NCI-H1092 (cell line): ENCODE measurements around the gene SLC6A18.

Source experiments
- DNase-seq: peaks from one replicate; lab custom pipeline; 2025; lab: John Stamatoyannopoulos, UW

Gene SLC6A18, protein sequence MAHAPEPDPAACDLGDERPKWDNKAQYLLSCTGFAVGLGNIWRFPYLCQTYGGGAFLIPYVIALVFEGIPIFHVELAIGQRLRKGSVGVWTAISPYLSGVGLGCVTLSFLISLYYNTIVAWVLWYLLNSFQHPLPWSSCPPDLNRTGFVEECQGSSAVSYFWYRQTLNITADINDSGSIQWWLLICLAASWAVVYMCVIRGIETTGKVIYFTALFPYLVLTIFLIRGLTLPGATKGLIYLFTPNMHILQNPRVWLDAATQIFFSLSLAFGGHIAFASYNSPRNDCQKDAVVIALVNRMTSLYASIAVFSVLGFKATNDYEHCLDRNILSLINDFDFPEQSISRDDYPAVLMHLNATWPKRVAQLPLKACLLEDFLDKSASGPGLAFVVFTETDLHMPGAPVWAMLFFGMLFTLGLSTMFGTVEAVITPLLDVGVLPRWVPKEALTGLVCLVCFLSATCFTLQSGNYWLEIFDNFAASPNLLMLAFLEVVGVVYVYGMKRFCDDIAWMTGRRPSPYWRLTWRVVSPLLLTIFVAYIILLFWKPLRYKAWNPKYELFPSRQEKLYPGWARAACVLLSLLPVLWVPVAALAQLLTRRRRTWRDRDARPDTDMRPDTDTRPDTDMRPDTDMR

DNA sequence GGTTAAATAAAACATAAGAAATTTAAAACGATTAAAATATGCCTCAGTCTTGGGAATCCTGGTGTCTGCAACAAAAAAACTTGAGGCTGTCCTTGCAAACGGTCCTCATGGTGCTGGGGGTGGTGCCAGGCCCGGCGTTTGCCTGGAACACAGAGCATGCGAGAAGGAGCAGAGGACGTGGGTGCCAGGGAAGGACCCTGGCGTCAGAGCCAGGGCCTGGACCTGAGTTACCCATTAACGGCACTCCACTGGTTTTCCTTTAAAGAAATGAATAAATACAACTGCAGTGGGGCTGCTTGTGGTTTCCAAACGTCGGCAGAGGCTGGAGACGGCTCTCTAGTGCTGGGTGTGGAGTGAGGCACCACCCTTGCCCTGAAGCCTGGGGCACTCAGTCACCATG, at the start of gene SLC6A18:
TSS of gene SLC6A18 (plus strand) at position 301 of the 400 bp plus-strand sequence. CDS start at position 398, 97 bp downstream.
- no peak for DNase-seq

DNA sequence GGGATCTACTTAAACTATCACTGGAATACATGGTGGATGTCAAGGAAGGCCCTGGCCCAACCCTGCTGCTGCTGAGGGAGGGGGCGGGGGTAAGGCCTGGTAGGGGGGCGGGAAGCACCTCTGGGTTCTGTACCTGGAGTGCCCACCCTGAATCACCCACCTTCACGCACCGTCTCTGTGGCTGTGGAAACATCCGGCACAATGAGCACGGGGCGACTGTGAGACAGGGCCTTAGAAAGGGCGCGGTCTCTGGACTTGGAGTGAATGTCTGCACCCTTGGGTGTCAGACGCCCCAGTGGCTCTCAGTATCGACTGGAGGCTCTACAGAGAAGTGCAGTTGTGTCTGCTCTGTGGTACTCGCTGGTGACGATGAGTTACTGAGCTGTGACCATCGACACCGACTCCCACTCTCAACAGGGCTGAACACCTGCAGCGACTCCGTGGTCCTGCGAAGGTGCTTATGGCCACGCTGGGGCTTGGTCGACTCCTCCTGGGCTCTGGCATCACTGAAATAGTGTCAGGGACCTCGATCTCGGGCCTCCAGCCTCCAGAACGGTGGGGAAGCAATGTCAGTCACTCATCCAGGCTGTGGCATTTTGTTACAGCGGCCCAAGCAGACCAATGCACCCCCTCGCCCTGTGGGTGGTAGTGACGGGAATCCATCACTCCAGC, 49.2 kb upstream of the SLC6A18 start:
- DNase-seq, result no peak

DNA sequence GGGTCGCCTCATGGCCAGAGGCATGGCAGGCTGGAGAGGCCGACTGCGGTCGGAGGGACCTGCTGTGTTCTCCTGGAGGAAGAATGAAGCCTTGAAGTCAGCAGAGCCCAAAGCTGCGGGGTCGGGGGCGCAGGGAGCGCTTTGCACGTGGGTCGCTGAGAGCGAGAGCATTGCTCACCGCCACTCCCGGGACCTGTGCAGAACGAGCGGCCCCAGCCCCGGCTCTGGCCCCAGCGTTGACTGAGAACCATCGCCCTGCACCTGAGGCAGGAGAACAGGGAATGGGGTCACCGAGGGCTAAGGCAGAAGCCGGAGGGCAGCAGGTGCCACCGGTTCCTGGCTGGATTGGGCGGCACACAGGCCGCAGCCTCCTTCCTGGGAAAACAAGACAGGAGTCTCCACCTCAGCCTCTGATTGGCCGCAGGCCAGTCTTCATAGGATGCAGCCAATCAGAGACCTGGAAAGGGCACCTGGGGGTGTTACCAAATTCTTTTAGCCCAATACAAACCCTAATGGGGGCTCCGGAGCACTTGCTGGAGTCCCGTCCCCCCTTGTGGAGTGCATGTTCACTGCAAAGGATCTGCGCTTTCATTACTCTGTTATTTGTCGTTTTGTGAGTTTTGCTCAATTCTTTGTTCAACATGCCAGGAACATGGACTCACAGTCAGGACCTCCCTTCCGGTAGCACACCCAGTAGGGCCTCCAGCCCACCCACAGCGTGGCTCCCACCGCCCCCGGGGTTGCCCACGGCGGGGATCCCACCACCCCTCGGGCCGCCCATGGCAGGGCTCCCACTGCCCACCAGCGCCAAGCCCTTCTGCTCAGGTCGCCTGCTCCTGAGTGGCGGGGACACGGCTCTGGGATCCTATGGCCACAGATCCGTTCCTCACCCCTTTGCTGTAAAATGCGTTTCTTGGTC, 48.4 kb upstream of the SLC6A18 start:
- DNase-seq, result no peak

DNA sequence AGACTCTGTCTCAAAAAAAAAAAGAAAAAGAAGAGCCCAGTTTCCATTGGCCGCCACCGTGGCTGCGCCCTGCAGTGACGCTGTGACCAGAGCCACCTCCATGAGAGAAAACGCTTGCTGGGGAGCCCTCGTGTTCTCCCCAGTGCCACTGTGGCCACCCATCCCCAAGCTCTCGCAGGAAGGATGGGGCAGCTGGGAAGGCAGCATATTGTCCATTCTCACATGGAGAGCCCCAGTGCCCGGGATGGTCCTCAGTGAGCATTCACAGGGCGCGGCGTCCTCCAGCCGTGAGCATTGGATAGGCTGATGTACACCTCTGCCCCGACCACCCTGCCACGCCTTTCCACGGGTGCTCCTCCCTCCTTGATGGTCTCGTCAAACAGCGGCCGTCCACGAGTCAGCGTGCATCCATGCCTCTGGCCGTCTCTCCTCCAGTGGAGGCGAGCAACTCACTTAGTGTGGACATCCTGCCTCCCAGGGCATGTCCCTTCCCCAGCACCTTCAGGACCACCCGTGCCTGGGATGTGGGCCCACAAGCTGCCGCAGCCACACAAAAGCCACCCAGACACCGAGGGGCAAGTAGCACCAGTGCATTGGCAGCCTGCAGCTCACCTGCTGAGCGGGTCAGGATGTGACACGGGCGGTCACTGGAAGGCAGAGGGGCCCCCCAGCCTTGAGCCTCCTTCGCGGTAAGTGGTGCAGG, 47.2 kb upstream of the SLC6A18 start:
- DNase-seq, result no peak

DNA sequence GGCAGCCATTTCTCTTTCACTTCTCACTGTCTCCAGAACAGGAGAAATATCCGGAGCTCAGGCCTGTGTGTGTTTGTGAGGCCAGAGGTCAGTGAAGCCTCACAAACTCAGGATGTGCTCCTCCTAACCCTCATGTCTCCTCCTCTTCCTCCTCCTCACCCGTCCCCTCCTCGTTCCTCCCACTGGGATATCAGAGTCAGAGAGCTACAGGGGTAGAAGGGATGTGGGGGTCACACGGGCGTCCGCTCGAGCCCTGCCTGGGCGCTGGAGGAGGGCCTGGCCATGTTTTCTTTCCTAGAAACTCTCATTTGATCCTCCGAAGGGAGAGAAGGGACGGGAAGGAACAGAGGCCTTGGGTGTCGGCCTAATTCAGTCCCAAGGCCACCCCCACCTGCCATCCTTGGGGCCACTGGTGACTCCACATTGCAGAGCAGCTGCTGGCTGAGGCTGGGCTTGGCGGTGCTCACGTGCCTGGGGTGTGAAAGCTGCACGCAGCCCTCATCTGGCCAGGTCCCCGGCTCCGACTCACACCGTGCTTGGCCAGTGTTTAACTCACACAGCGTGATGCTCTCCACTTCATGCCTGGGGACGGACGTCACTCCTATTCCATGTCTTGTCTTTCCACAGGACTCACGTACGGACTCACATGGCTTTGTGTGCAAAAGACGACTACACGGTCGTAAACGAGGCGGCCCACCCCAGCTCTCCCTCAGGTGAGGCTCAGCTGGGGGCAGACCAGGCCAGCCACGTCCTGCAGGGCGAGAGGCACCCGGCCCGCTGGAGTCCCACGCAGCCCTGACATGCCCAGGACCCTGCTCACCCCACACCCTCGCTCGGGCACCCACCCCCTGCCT, 46.4 kb upstream of the SLC6A18 start:
- DNase-seq, result no peak

DNA sequence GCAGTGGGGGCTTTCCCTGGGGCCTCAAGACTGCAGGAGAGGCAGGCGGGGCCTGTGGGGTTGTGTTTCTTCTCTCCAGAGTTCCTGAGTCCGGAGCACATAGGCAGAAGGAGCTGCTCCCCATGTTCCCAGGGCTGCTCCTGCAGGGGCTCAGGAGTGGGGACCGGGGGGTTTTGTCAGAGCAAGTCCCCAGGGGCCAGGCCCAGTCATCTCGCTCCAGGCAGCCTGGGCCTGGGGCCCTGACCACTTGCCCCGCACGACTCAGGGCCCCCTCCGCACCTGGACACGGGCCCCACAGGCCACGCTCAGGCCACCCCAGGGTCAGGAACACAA, 45.8 kb upstream of the SLC6A18 start:
- no peak for DNase-seq

DNA sequence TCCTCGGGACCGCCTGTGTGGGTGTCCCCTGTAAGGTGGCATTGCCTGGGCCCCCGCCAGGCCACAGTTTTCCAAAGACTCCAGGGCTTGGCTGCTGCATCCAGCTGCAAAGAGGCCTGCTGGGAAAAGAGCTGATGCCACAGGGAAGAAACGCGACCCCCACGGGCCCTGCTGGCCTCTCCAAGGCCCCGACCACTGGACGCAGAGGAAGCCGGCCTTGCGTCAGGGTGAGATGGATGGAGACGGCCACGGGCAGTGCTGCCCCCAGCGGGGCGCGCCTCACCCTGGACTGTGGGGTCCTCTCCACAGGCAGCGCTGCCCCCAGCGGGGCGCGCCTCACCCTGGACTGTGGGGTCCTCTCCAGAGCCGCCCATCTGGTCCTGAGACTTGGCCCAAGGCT, 45.1 kb upstream of the SLC6A18 start:
- DNase-seq, result no peak

DNA sequence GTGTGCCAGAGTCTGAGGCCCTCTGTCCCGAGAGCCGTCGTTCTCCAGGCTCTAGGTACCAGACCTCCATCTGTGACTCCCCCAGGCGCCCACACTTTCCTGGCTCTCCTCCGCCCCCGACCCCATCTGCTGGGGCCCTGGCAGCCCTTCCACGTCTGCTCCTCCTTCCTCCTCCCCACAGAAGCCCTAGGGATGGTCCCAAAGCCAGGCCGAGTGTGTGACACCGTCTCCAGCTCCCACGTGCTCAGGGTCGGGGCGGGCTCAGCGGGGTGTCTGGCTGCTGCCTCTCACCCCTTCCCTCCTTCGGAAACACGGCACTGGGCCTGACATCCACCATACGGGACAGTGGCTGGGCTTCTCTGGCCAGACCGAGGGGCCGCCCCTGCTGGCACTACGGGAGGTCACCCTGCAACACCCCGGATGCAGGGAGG, 44.3 kb upstream of the SLC6A18 start:
- no peak for DNase-seq

DNA sequence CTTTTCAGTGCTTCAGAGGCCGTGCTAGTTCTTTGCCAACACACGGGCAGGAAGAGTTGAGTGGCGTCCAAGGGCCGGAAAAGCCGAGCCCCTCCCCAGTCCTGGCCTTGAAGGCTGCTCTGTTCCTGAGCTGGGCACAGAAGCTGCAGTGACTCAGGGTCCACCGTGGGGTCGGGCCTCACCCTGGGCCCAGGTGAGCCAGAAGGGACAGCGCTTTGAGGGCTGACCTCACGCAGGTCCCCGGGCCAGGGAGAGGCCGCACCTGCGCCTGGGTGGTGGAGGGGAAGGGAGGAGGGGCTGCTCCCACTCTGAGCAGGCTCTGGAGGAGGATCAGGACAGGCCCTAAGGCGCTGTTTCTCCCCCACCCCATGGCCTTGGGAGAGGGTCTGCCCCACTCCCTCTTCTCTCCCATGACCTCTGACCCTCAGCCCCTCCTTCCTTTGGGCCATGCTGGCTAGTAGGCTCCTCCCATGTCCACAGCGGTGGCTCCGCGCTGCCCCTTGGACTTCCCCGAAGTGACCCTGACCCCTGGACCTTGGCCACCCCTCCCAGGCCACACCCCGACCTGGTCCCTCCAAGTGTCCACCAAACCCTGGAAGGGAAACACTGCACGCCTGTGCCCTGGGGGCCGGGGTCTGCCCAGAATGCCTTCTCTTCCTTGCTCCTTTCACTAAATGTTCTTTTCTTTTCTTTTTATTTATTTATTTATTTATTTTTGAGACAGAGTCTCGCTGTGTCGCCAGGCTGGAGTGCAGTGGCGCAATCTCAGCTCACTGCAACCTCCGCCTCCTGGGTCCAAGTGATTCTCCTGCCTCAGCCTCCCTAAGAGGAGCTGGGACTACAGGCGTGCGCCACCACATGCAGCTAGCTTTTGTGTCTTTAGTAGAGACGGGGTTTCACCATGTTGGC, 43.5 kb upstream of the SLC6A18 start:
- DNase-seq, result no peak

DNA sequence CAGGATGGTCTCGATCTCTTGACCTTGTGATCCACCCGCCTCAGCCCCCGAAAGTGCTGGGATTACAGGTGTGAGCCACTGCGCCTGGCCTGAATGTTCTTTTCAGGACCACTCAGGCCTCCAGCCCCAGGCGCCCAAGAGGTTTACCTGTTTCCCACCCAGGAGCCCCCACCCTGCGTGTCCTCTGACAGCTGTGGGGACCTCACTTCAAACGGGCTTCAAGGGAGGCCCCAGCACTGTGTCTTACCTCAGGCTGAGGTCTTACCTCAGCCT, 42.9 kb upstream of the SLC6A18 start:
- no peak for DNase-seq

DNA sequence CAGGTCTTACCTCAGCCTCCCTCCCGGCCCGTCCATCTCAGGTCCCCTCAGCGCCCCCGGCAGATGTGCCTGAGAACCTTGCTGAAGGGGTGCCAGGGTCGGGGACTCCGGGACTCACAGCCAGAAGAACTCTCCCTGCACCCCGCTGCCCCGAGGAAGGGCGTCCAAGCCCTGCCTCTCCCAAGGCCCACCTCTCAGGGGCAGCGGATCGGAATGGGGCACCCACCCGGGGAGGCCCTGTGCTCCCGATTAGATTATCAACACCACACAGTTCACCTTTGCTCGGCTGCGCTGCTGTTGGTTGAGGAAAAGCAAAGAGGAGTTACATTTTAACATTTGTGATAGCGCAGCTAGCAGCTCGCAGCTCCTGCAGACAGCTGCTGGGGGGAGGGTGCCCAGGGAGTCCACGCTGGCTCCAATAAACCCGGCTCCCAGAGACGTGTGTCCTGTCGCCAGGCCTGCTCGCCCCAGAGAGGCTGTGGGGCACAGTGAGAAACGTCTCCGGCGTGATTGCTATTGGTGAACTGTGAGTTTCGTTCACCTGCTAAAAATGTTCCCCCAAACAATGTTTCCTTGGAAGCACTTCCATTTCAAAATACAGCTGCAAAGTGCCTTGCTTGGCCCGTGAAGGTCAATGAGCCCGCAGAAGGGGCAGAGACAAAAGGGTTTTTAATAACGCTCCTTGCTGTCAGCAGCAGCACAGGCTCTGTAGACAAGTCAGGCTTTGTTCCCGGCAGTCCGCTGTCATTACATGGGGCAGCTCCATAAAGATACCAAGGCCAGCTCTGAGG, 42.4 kb upstream of the SLC6A18 start:
- no peak for DNase-seq

DNA sequence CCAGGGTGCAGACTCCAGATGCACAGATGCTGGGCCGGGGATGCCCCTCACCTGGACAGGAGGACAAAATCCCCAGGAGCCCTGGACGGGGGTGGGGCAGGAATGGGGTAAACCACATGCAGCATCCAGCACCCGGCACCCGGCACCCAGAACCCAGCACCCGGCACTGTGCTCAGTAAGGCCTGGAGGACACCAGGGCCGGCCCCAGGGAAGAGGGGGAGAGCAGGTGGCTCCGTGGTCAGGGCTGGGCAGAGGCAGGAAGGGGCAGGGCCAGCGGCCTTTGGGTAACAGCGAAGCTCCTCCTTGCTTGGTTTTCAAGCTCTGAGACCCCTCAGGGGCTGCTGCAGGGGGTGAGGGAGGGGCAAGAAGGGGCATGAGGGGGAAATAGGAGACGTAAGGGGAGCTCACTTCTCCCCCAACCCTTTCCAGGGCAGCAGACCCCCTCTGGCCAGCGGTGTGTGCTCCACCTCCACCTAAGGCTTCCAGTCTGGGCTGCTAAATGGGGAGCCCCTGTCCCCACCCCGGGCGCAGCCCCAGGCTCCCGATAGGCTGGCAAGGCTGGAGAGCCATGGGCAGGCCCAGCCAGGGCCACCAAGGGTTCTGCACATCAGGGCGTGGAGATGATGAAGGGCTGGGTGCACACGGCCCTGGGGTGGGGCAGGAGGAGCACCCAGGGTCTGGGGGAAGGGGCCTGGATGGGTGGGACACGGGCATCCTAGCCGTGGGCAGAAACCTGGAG, 41.6 kb upstream of the SLC6A18 start:
- DNase-seq, result no peak

DNA sequence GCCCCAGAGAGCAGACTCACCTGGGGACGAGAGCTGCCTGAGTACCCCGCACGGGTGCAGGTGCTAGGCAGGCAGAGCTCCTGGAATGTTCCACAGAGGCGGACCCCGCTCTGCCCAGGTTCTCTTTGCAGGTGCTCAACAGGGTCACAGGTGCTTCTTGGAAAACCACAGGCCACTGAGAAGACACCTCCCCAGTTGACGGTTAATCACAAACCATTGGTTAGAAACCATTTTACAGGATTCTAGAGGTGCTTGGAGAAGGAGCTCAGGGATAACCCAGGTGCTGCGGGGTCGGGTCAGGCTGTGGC, 41.1 kb upstream of the SLC6A18 start:
- no peak for DNase-seq

DNA sequence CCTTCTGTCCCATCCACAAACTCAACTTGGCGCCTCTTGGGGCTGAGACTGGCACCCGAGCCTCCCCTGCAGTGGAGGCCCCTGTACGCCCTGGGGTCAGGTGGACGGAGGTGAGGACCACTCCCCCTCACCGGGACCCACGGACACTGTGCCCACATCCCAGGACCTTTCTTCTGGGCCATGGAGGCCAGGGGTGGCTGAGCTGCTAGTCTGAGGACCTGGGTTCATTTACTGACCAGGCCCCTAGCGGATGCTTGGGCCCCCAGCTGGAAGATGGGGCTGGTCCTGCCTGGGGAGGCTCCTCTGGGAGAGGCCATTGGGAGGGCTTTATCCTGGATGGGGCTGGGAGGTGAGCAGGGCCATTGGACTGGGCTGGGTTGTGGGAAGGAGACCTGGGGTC, 40.7 kb upstream of the SLC6A18 start:
- no peak for DNase-seq

DNA sequence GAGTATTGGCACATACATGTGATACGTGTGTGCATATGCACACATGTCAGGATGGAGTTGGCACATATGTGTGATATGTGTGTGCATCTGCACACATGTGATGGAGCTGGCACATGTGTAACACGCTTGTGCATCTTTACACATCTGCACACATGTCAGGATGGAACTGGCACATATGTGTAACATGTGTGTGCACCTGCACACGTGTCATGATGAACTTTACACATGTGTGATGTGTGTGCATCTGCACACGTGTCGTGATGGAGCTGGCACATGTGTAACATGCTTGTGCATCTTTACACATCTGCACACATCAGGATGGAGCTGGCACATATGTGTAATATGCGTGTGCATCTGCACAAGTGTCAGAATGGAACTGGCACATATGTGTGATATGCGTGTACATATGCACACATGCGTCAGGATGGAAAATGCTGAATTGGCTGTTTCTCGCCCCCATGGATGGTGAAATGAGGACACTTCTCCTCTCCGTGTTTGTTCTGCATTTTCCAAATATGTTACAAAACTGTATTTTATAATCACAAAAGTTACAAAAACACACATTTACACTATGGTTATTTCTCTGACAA, 40.0 kb upstream of the SLC6A18 start:
- DNase-seq, result no peak

DNA sequence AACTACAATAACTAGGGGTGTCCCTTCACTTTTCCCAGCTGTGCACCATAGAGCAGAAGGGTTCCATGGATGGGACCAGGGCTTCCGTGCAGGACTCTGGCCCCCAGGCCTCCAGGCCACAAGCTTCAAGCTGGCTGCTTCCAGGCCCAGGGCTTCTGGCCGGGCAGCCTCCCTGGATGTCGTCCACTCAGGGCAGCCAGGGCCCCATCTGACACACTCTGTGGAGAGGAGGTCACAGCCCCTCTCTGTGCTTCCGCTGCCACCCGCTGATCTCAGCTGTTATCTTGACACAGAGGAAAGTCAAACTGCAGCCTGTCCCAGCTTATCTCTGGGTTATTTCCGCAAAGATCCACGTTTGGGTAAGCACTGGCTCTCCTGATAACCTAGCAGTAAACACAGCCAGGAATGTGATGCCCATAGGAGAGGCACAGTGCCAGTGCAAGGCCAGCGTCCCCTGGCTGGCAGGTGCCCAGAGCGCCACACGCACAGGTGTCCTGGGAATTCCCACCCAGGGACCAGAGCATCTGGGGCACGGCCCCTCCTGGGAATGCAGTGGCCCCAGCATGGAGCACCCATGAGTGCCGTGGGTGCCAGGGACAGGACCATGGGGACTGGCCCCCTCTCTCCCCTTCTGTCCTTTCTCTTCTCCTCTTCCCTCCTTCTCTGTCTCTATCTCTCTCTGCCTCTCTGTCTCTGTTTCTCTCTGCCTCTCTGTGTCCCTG, 39.4 kb upstream of the SLC6A18 start:
- no peak for DNase-seq
